GM21825 (cell line): ENCODE measurements around the gene RPS6KA3.

Experiments
- ATAC-seq: cut with Tn5 transposase; IDR thresholded peaks from one replicate; pipeline ENCODE4 v1.9.1; 2021; ENCODE audit warnings: mild to moderate bottlenecking, moderate library complexity; ENCODE audit not compliant: unreplicated experiment

RPS6KA3 gene

GRCh38 chrX:20266810-20267606 lies at the start of gene RPS6KA3:
Gene RPS6KA3, minus strand, starts transcription at chrX:20266909. Its CDS starts 277 bp downstream, at chrX:20266632.
- peak; percentile 77 for ATAC-seq

GRCh38 chrX:20315140-20315539 lies 48.4 kb upstream of the RPS6KA3 start:
- ATAC-seq: peak; percentile 86

GRCh38 chrX:20313899-20314298 lies 47.2 kb upstream of the RPS6KA3 start:
- ATAC-seq: no peak

DNA sequence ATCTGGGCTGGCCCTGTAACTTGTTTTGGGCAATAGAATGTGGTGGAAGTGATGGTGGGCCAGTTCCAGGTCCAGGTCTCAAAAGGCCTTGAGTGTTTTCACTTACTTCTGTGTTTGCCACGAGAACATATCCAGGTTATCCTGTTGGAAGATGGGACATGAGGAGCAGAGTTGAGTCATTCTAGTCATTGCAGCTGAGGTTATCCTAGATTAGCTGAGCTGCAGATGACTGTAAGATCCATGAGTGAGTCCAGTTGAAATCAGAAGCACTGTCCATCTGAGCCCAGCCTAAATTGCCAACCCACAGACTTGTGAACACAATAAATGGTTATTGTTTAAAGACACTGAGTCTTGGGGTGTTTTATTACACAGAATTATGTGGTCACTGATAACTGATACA lies 45.3 kb upstream of the RPS6KA3 start:
- ATAC-seq: no peak

DNA sequence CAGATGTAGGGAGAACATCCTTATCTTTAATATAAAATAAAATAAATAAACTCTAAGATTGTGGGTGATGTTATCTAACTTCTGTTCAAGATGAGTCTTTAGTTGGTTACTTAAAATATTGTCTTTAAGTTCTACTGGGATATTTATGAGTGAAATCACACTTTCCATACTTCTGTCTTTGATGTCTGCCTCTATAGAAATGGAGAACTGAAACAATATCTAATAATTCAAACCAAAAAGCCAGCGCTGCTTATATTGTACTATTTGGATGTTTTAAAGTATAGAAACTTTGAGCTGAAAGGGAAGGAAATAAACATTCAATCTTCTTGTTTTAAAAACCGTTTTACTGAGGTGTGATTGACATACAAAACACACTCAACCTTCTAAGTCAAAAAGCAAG lies 44.8 kb upstream of the RPS6KA3 start:
- no peak for ATAC-seq

DNA sequence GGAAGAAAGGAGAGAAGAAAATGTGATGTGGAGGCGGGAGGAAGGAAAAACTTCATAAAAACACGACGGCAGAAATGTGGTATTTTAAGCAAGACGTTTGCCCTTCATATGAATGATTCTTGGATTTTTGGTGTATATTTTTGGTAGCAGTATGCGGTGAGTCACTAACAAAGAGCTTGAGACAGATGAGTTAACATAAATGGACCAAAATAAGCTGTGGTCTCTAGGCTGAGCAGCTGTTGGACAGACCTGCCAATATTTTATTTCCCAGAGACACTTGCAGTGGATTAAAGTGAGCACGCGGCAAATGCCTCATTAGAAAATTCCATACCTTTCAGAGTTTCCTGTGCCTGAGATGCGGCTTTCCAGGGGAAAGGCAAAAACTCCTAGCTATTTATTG lies 43.1 kb upstream of the RPS6KA3 start:
- no peak for ATAC-seq

- ATAC-seq: no peak
These were observed 40.0 kb upstream of the RPS6KA3 start for GRCh38 chrX:20306668-20307067.

DNA sequence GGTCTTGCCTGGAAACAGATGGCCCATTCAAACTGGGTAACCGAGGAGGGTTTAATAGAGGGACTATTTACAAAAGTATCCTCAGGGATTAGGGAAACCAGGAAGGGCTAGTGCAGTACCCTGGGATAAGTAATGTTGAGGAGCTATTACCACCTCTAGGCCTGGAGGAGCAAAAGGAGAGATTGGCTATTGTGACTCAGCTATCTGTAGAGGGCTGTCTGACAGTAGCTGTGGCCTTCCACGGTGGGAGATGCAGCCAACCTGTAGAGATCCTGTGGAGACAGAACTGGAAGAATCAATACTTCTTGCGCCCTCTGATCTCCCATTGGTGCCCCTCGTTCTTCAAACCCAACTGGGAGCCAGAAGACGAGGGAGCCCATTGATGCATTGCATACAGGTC lies 34.1 kb upstream of the RPS6KA3 start:
- no peak for ATAC-seq

GRCh38 chrX:20294957-20295356 lies 28.2 kb upstream of the RPS6KA3 start:
- ATAC-seq: no peak

DNA sequence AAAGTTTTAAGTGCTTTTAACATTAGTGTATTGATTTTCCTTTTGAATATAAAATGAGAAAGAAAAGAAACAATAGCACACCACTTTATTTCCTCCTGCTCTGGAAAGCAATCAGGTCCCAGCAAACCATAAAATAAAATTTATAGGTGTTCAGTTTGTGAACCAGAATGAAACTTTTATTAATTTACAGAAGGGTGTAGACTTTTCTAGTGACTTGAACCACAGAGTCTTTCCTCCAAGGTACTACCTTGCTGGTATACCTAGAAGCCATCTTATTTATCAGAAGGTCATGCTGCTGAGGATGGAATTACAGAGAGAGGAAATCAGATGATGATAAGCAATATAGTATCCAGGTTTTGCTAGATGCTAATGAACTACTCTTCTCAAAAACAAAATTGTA lies 27.6 kb upstream of the RPS6KA3 start:
- no peak for ATAC-seq

DNA sequence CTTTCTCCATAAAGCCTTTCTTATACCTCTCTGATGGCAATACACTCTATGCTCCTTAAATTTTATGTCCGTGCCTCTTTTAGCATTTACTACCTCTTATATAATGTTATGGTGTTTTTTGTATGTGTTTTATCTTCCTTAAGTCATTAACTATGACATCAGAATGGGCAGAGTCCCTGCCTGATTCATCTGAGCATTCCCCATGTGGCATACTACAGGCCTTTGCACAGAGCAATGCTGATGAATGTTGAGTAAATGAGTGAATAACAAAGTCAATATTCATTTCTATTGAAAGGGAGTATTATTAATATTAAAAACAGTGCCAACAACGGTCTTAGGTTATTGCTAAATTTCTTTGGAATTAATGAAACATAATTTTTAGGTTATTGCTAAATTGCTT lies 18.8 kb upstream of the RPS6KA3 start:
- ATAC-seq: no peak

DNA sequence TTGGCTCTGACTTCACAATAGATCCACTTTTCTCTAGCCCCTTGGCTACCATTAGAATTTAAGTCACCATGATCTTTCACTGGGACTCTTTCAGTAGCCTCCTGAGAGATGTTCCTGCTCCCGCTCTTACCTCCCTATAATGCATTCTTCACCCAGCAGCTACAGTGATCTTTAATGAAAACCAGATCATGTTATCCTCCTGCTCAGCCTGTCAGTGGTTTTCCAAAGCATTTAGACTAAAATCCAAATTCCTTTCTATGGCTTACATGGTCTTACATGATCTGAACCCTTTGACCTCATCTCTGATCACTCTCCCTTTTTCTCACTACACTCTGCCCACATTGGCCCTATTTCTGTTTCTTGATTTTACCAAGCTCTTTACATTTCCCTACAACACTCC lies 18.3 kb upstream of the RPS6KA3 start:
- no peak for ATAC-seq

GRCh38 chrX:20284444-20284843 lies 17.7 kb upstream of the RPS6KA3 start:
- ATAC-seq: no peak

GRCh38 chrX:20280938-20281337 lies 14.2 kb upstream of the RPS6KA3 start:
- no peak for ATAC-seq

DNA sequence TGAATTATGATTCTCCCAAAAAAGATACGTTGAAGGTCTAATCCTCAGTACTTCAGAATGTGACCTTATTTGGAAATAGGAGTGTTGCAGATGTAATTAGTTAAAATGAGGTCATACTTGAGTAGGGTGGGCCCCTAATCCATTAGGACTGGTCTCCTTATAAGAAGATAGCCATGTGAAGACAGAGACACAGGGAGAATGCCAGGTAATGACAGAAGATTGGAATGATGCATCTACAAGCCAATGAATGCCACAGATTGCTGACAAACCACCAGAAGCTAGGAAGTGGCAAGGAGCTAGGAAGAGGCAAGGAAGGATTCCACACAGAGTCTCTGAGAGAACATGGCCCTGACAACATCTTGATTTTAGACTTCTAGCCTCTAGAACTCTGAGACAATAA lies 7.4 kb upstream of the RPS6KA3 start:
- ATAC-seq: no peak

GRCh38 chrX:20271730-20272129 lies 5.0 kb upstream of the RPS6KA3 start:
- no peak for ATAC-seq

DNA sequence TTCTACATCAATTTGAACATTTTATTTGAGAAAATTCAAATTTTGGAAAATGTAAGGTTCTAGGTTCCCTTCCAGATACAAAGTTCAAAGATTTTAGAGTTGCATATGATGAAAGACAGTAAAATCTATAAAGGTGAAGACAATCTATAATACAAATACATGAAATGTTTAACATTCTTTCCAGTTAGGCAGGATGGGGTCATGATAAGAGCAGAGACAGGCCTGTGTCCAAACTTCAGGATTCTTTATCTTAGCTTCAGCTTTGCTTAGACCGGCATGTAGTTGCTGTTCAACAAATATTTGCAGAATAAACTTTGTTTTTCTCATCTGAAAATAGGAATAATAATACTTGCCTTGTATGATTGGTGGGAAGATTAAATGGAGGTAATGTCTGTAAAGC lies 4.5 kb upstream of the RPS6KA3 start:
- ATAC-seq: no peak

DNA sequence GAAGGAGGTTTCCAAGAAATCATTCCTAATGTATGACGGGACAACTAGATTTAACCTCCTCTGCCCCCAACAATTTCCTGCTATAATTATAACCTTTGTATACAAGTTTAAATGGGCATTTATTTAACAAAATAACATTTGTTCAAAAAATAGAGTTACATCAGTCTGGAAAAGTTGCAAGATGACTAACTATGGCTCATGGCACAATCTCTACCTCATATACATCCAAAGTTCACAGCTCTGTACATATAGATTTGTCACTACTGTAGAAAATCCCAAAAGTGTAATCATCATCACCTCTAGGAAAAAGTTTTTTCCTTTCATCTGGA lies 3.8 kb upstream of the RPS6KA3 start:
- ATAC-seq: no peak

- ATAC-seq: no peak
These were observed 3.3 kb upstream of the RPS6KA3 start for GRCh38 chrX:20269848-20270561.

DNA sequence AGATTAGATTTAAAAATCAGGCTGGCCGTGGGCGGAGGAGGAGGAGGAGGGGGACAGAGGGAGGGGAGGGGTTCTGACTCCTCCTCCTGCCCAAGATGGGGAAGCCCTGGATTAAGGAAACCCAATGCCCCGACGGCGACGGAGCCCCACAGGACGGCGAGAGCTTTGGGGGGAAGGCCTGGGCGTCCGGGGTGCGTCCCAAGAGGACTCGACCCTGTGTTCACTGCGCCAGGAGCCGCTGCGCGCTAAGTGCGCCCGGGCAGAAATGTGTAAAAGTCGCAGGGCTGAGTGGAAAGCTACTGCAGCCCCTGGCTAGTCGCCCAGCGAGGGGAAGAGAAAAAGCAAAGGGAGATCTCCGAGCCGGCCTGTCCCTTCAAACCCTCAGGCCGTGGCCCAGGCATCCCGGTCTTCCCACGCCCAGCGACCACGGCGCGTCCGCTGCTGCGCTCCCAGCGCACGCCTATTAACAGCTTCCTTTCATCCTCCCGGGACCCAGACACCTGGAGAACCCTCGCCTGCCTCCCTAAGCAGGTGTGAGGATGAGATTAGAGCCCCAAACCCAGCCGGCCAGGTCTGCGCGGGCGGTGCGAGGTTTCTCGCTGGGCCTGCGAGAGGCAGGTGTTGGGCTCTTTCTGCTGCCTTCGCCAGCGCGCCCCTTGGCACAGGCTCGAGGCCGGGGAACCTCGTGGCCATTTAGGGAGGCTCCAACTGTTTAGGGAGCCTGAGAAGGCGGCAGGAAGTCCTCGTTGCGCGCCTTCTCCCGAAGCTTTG lies 1.4 kb upstream of the RPS6KA3 start:
- ATAC-seq: no peak

DNA sequence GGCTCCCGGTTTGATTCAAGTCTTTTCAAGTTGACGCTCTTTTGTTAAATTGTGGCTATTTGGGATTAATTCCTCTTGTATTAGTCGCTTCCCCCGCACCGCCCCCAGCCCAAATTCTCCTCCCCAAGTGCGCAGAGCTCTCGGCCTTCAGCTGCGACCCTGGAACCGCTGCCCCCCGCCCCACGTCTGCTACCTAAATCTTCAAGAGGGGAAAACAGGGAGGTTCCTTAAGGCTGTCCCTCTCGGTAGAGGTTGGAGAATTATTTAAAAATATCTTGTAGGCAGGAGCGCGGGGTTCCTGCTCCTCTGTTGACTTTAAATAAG lies 860 bp upstream of the RPS6KA3 start:
- ATAC-seq: no peak
